K562 (cell line): ENCODE data around the gene MAN1B1. TPM values are rescaled to one million over a fixed set of nuclear protein-coding genes. Genes with fewer than 3 reads are reported as not detected.
A peak's percentile ranks its signal among the peaks of the same experiment; 100 is the strongest.

Experiments used
- CBX8 ChIP-seq: fragments of 200-600 bp; sonication (generic); IDR thresholded peaks from 2 replicates; pipeline ENCODE4 v1.6.1; 2012; ENCODE audit warnings: borderline replicate concordance, mixed run types, low read depth, mild to moderate bottlenecking, moderate library complexity, mixed read lengths, low read length, control low read depth, inconsistent platforms; ENCODE audit not compliant: poor library complexity, severe bottlenecking; ENCODE audit errors: extremely low read depth
- FUS ChIP-seq: fragments of 200-400 bp; formaldehyde crosslinking; optimal IDR thresholded peaks from 2 replicates; pipeline ENCODE3; 2017; ENCODE audit warnings: low read depth, low read length
- GATAD2B ChIP-seq: fragments of 450-650 bp; IDR thresholded peaks from 2 replicates; pipeline ENCODE4 v1.6.1; 2017; ENCODE audit warnings: mild to moderate bottlenecking, borderline replicate concordance
- HNRNPL ChIP-seq: fragments of 200-400 bp; formaldehyde crosslinking; IDR thresholded peaks from 2 replicates; pipeline ENCODE4 v1.6.1; 2017; ENCODE audit warnings: low read depth, mild to moderate bottlenecking, low read length
- KDM1A ChIP-seq, 2 experiments: fragments of 450-650 bp; IDR thresholded peaks; 2 replicates each; pipeline ENCODE4 v1.6.1; 2016; ENCODE audit warnings: mild to moderate bottlenecking in 2 of 2
- MAFF ChIP-seq: IDR thresholded peaks from 2 replicates; pipeline ENCODE4 v1.6.1; 2012; ENCODE audit warnings: low read length, improper control_type of control experiment
- MEIS2 ChIP-seq: fragments of 450-650 bp; IDR thresholded peaks from 2 replicates; pipeline ENCODE4 v1.6.1; 2014; ENCODE audit warnings: mild to moderate bottlenecking; ENCODE audit not compliant: partially characterized antibody
- NR4A1 ChIP-seq, 2 experiments: fragments of 250-450 bp in 1 of 2; fragments of 450-650 bp in 1 of 2; sonication (Bioruptor Pico) in 1 of 2; IDR thresholded peaks; 2 replicates each; pipeline versions ENCODE4 v1.4.0 to v1.6.1; 2016 to 2020; ENCODE audit warnings: mild to moderate bottlenecking in 2 of 2, missing compliant biosample characterization in 1 of 2, missing genetic modification characterization in 1 of 2, moderate library complexity in 1 of 2
- RBFOX2 ChIP-seq: fragments of 200-400 bp; formaldehyde crosslinking; IDR thresholded peaks from 2 replicates; pipeline ENCODE4 v1.6.1; 2017; ENCODE audit warnings: low read depth, mild to moderate bottlenecking, low read length, moderate library complexity
- RBM15 ChIP-seq: fragments of 200-400 bp; formaldehyde crosslinking; IDR thresholded peaks from 2 replicates; pipeline ENCODE4 v1.6.1; 2018; ENCODE audit warnings: mild to moderate bottlenecking, low read length, moderate library complexity; ENCODE audit not compliant: insufficient read depth
- SMAD4 ChIP-seq: fragments of 250-450 bp; sonication (Bioruptor Pico); conservative IDR thresholded peaks from 2 replicates; pipeline ENCODE4 v1.8.0; 2021; ENCODE audit warnings: inconsistent platforms, mild to moderate bottlenecking, moderate library complexity
- U2AF2 ChIP-seq: fragments of 200-400 bp; formaldehyde crosslinking; optimal IDR thresholded peaks from 2 replicates; pipeline ENCODE3; 2017; ENCODE audit warnings: low read depth, mild to moderate bottlenecking, low read length
- ZNF699 ChIP-seq: fragments of 250-450 bp; sonication (Bioruptor Pico); IDR thresholded peaks from 2 replicates; pipeline ENCODE4 v1.8.0; 2021; ENCODE audit warnings: mild to moderate bottlenecking, moderate library complexity; ENCODE audit not compliant: insufficient replicate concordance
- ZNF778 ChIP-seq: fragments of 450-650 bp; formaldehyde crosslinking; IDR thresholded peaks from 2 replicates; pipeline ENCODE4 v1.4.0; 2020; ENCODE audit warnings: mild to moderate bottlenecking, moderate library complexity
- polyA plus RNA-seq, 8 experiments: library from polyadenylated mRNA; depleted of rRNA in 4 of 8; stranded (reverse) in 5 of 8; unstranded in 3 of 8; fragments of >200 nt; fragmentation: Nextera tagmentation in 2 of 8; fragmentation: Illumina TruSeq in 1 of 8; extraction: Ambion mirVana in 2 of 8; extraction: Trizol in 1 of 8; gene quantifications; 2 replicates each; pipeline versions ENCODE4 v1.2.1 to v1.2.3, GENCODE V29; 2011 to 2014; ENCODE audit warnings: inconsistent platforms in 1 of 8, missing spikeins in 1 of 8
- total RNA-seq, 7 experiments: library from RNA; depleted of rRNA in 6 of 7; stranded (reverse); fragments of >200 nt in 6 of 7; fragmentation: Illumina TruSeq in 2 of 7; extraction: Trizol in 2 of 7; gene quantifications; 2 replicates each; pipeline versions ENCODE4 v1.2.1 to v1.2.3, GENCODE V29; 2011 to 2021; ENCODE audit warnings: low replicate concordance in 1 of 7
- TF ChIP-seq, protein P1 (sequence below): fragments of 450-650 bp; IDR thresholded peaks from 2 replicates; pipeline ENCODE4 v1.6.1; 2017; ENCODE audit warnings: antibody characterized with exemption, mild to moderate bottlenecking
- TF ChIP-seq, protein P2 (sequence below), 3 experiments: IDR thresholded peaks in 2 of 3; conservative IDR thresholded peaks in 1 of 3; 2 replicates each; pipeline ENCODE4 v1.5.1; 2011 to 2012; ENCODE audit warnings: low read length in 3 of 3, mild to moderate bottlenecking in 3 of 3, control low read depth in 2 of 3, improper control_type of control experiment in 1 of 3, inconsistent platforms in 1 of 3, low read depth in 1 of 3, mixed read lengths in 1 of 3, moderate library complexity in 1 of 3; ENCODE audit not compliant: insufficient read depth in 2 of 3
- TF ChIP-seq, protein P3 (sequence below): sonication (generic); formaldehyde crosslinking; IDR thresholded peaks from 2 replicates; pipeline ENCODE4 v1.8.1; 2023; ENCODE audit warnings: mild to moderate bottlenecking, missing genetic modification reagents

Gene MAN1B1
- total and polyA plus RNA-seq, 9 of the 15 experiments (the other 6 are each of a cell fraction or from before 2014, with no cell fraction given): 0.55 to 36.6 (median 27.3) TPM

DNA sequence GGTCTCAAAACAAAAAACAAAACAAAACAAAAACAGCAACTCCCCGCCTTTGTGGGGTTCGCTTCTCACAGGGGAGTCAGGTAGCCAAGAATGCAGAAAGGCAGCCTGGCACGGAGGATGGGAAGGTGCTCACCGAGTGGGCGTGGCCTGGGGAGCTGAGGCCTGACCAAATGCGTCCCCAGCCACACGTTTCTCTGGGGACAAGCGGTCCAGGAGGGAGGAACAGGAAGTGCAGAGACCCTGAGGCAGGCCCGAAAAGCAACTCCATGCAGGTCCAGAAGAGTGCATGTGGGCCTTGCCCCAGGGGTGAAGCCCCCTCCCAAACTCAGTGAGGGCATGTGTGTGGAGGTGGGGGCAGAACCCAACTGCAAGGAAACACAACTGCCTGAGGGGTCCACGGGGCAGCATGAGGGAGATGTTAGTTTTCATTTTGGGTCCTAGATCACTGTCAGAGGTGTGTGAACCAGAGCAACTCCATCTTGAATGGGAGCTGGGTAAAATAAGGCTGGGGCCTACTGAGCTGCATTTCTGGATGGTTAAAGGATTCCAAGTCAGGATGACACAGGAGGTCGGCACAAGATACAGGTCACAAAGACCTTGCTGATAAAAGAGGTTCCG is 12.0 kb upstream of the MAN1B1 start (continued):
- no peak for TF ChIP-seq CBX8
- TF ChIP-seq U2AF2: no peak
- no peak for TF ChIP-seq FUS
- TF ChIP-seq, protein P1, sequence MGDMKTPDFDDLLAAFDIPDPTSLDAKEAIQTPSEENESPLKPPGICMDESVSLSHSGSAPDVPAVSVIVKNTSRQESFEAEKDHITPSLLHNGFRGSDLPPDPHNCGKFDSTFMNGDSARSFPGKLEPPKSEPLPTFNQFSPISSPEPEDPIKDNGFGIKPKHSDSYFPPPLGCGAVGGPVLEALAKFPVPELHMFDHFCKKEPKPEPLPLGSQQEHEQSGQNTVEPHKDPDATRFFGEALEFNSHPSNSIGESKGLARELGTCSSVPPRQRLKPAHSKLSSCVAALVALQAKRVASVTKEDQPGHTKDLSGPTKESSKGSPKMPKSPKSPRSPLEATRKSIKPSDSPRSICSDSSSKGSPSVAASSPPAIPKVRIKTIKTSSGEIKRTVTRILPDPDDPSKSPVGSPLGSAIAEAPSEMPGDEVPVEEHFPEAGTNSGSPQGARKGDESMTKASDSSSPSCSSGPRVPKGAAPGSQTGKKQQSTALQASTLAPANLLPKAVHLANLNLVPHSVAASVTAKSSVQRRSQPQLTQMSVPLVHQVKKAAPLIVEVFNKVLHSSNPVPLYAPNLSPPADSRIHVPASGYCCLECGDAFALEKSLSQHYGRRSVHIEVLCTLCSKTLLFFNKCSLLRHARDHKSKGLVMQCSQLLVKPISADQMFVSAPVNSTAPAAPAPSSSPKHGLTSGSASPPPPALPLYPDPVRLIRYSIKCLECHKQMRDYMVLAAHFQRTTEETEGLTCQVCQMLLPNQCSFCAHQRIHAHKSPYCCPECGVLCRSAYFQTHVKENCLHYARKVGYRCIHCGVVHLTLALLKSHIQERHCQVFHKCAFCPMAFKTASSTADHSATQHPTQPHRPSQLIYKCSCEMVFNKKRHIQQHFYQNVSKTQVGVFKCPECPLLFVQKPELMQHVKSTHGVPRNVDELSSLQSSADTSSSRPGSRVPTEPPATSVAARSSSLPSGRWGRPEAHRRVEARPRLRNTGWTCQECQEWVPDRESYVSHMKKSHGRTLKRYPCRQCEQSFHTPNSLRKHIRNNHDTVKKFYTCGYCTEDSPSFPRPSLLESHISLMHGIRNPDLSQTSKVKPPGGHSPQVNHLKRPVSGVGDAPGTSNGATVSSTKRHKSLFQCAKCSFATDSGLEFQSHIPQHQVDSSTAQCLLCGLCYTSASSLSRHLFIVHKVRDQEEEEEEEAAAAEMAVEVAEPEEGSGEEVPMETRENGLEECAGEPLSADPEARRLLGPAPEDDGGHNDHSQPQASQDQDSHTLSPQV: peak; percentile 100
- TF ChIP-seq GATAD2B: no peak
- no peak for TF ChIP-seq ZNF778 (CRISPR knock-in tag)
- peak; percentile 100 for TF ChIP-seq SMAD4 (CRISPR knock-in tag)
- no peak for TF ChIP-seq MEIS2
- peak; percentile 100 for TF ChIP-seq NR4A1 (CRISPR knock-in tag; IDR thresholded peaks at IDR 0.05)
- peak; percentile 100 for TF ChIP-seq NR4A1 (tag; IDR thresholded peaks at IDR 0.05)
- TF ChIP-seq, protein P2, sequence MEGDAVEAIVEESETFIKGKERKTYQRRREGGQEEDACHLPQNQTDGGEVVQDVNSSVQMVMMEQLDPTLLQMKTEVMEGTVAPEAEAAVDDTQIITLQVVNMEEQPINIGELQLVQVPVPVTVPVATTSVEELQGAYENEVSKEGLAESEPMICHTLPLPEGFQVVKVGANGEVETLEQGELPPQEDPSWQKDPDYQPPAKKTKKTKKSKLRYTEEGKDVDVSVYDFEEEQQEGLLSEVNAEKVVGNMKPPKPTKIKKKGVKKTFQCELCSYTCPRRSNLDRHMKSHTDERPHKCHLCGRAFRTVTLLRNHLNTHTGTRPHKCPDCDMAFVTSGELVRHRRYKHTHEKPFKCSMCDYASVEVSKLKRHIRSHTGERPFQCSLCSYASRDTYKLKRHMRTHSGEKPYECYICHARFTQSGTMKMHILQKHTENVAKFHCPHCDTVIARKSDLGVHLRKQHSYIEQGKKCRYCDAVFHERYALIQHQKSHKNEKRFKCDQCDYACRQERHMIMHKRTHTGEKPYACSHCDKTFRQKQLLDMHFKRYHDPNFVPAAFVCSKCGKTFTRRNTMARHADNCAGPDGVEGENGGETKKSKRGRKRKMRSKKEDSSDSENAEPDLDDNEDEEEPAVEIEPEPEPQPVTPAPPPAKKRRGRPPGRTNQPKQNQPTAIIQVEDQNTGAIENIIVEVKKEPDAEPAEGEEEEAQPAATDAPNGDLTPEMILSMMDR (IDR thresholded peaks at IDR 0.05 in 2 of 3, conservative IDR thresholded peaks at IDR 0.05 in 1 of 3; ENCODE audit: insufficient read depth in 2 of 3, low read depth in 1 of 3, low read length in 3 of 3): no peak
- no peak for TF ChIP-seq RBM15
- TF ChIP-seq HNRNPL: no peak
- TF ChIP-seq MAFF: no peak
- no peak for TF ChIP-seq ZNF699 (CRISPR knock-in tag)
- TF ChIP-seq, protein P3, sequence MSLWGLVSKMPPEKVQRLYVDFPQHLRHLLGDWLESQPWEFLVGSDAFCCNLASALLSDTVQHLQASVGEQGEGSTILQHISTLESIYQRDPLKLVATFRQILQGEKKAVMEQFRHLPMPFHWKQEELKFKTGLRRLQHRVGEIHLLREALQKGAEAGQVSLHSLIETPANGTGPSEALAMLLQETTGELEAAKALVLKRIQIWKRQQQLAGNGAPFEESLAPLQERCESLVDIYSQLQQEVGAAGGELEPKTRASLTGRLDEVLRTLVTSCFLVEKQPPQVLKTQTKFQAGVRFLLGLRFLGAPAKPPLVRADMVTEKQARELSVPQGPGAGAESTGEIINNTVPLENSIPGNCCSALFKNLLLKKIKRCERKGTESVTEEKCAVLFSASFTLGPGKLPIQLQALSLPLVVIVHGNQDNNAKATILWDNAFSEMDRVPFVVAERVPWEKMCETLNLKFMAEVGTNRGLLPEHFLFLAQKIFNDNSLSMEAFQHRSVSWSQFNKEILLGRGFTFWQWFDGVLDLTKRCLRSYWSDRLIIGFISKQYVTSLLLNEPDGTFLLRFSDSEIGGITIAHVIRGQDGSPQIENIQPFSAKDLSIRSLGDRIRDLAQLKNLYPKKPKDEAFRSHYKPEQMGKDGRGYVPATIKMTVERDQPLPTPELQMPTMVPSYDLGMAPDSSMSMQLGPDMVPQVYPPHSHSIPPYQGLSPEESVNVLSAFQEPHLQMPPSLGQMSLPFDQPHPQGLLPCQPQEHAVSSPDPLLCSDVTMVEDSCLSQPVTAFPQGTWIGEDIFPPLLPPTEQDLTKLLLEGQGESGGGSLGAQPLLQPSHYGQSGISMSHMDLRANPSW (CRISPR knock-in tag): no peak
- no peak for TF ChIP-seq RBFOX2
- TF ChIP-seq KDM1A (IDR thresholded peaks at IDR 0.05): no peak
